Measurements from ENCODE around the gene KRT79.

The KRT79 gene

GRCh38 chr12:52772188-52772587 lies 61.9 kb downstream of the KRT79 start:
- no peaks in the 10 kb centered on the region for H3K36me3 Mint-ChIP-seq (ENCODE audit: low read depth)
- no peak overlapping the region for H3K27ac Mint-ChIP-seq
- no peak overlapping the region for H3K4me3 Mint-ChIP-seq
- peaks cover 15% of the 10 kb centered on the region for H3K27me3 Mint-ChIP-seq (ENCODE audit: low read depth, poor library complexity)
- no peak for DNase-seq
- peaks cover 6% of the 10 kb centered on the region for H3K4me1 Mint-ChIP-seq
- no peak for TF ChIP-seq CTCF (IDR thresholded peaks at IDR 0.05)
- no peaks in the 10 kb centered on the region for H3K9me3 Mint-ChIP-seq

GRCh38 chr12:52771505-52771904 lies 62.6 kb downstream of the KRT79 start:
- H3K4me1 Mint-ChIP-seq: peaks cover 10% of the 10 kb centered on the region
- no peaks in the 10 kb centered on the region for H3K9me3 Mint-ChIP-seq
- no peak for DNase-seq
- no peaks in the 10 kb centered on the region for H3K36me3 Mint-ChIP-seq (ENCODE audit: low read depth)
- H3K27me3 Mint-ChIP-seq (ENCODE audit: low read depth, poor library complexity): peaks cover 10% of the 10 kb centered on the region
- H3K27ac Mint-ChIP-seq: no peak overlapping the region
- no peak overlapping the region for H3K4me3 Mint-ChIP-seq
- no peak for TF ChIP-seq CTCF (IDR thresholded peaks at IDR 0.05)
